HCT116 (cell line): ENCODE data around the gene WDR48. TPM values are rescaled to one million over a fixed set of nuclear protein-coding genes. Genes with fewer than 3 reads are reported as not detected.

Experiments
- ATAC-seq: fragments of 200-7000 bp; cut with Tn5 transposase; 2 replicates; pipeline ENCODE4 v1.9.1; 2020; ENCODE audit warnings: mild to moderate bottlenecking, moderate library complexity
- BruUV-seq: library from RNA; stranded (reverse); fragments of 400-500 nt; replicated peaks from 2 replicates; lab custom pipeline; 2021; lab: Mats Ljungman, UMichigan
- CTCF ChIA-PET: fragments of 300-600 bp; sonication (Branson Sonifier 250); formaldehyde crosslinking; loops from one replicate; lab custom pipeline; 2021; ENCODE audit warnings: antibody characterized with exemption; lab: Charles Lee
- POLR2A ChIA-PET: fragments of 300-600, 350-600 bp; sonication (Branson Sonifier 250); formaldehyde crosslinking; loops from one replicate; lab custom pipeline; 2021; ENCODE audit warnings: antibody characterized with exemption; lab: Charles Lee
- RAD21 ChIA-PET, 2 experiments: fragments of 300-600 bp; sonication (Branson Sonifier 250); formaldehyde crosslinking; loops; one replicate each; lab custom pipeline; 2023; ENCODE audit warnings: low total read pairs in 2 of 2; ENCODE audit not compliant: uncharacterized antibody in 2 of 2, unreplicated experiment in 2 of 2, low non-redundant PET in 1 of 2; lab: Charles Lee
- DNase-seq: peaks from one replicate; pipeline ENCODE4 v3.0.0-alpha.2; 2010; ENCODE audit warnings: low read depth, low spot score
- H2AFZ ChIP-seq: fragments of 200-600 bp; shearing (Covaris generic), sonication (generic); 2 replicates; pipeline ENCODE4 v1.6.1; 2017; ENCODE audit warnings: low read depth, mixed run types, mixed read lengths, antibody characterized with exemption, low read length; ENCODE audit not compliant: poor library complexity, severe bottlenecking
- H3K27ac ChIP-seq: 2 replicates; pipeline ENCODE4 v1.5.1; 2012; ENCODE audit warnings: low read depth, low read length
- H3K27me3 ChIP-seq: fragments of 200-600 bp; sonication (generic); 2 replicates; pipeline ENCODE4 v1.6.1; 2016; ENCODE audit warnings: mixed run types, low read length, mixed read lengths; ENCODE audit not compliant: insufficient read depth
- H3K36me3 ChIP-seq, 2 experiments: fragments of 200-500 bp in 1 of 2; fragments of 200-600 bp in 1 of 2; sonication (Bioruptor generic) in 1 of 2; sonication (generic) in 1 of 2; 2 replicates each; pipeline versions ENCODE4 v1.5.1 to v1.6.1; 2014 to 2016; ENCODE audit warnings: low read length in 2 of 2, inconsistent platforms in 1 of 2, mixed read lengths in 1 of 2, mixed run types in 1 of 2; ENCODE audit not compliant: insufficient read depth in 2 of 2, control insufficient read depth in 1 of 2
- H3K4me1 ChIP-seq, 2 experiments: fragments of 200-600 bp in 1 of 2; sonication (generic) in 1 of 2; 2 replicates each; pipeline versions ENCODE4 v1.5.1 to v1.6.1; 2012 to 2017; ENCODE audit warnings: low read length in 2 of 2, inconsistent platforms in 1 of 2, mild to moderate bottlenecking in 1 of 2, mixed read lengths in 1 of 2, mixed run types in 1 of 2, moderate library complexity in 1 of 2; ENCODE audit not compliant: insufficient read depth in 2 of 2, control insufficient read depth in 1 of 2
- H3K4me2 ChIP-seq: fragments of 200-600 bp; sonication (generic); 2 replicates; pipeline ENCODE4 v1.6.1; 2017; ENCODE audit warnings: mixed run types, low read length, mixed read lengths
- H3K4me3 ChIP-seq, 2 experiments: fragments of 200-600 bp in 1 of 2; sonication (generic) in 1 of 2; replicated peaks in 1 of 2; 2 replicates each; pipeline ENCODE4 v1.5.1; 2011 to 2016; ENCODE audit warnings: low read length in 2 of 2, control low read depth in 1 of 2, low read depth in 1 of 2, mild to moderate bottlenecking in 1 of 2, mixed read lengths in 1 of 2, mixed run types in 1 of 2
- H3K79me2 ChIP-seq: fragments of 200-600 bp; sonication (generic); 2 replicates; pipeline ENCODE4 v1.6.1; 2017; ENCODE audit warnings: mild to moderate bottlenecking, mixed run types, low read length, moderate library complexity, mixed read lengths; ENCODE audit not compliant: insufficient read depth
- H3K9ac ChIP-seq: fragments of 200-600 bp; sonication (generic); 2 replicates; pipeline ENCODE4 v1.6.1; 2016; ENCODE audit warnings: low read length, mixed read lengths
- H3K9me2 ChIP-seq: fragments of 200-600 bp; sonication (generic), shearing (Covaris generic); 2 replicates; pipeline ENCODE4 v1.6.1; 2017; ENCODE audit warnings: mixed run types, mild to moderate bottlenecking, moderate library complexity; ENCODE audit not compliant: insufficient read depth
- H3K9me3 ChIP-seq, 2 experiments: fragments of 200-500 bp in 1 of 2; fragments of 200-600 bp in 1 of 2; sonication (Bioruptor generic) in 1 of 2; sonication (generic) in 1 of 2; 2 replicates each; pipeline ENCODE4 v1.6.1; 2014 to 2017; ENCODE audit warnings: low read length in 2 of 2, mixed read lengths in 2 of 2, inconsistent platforms in 1 of 2, low read depth in 1 of 2, mild to moderate bottlenecking in 1 of 2, mixed run types in 1 of 2, moderate library complexity in 1 of 2; ENCODE audit not compliant: control insufficient read depth in 1 of 2, insufficient read depth in 1 of 2
- H4K20me1 ChIP-seq: fragments of 200-600 bp; sonication (generic), shearing (Covaris generic); 2 replicates; pipeline ENCODE4 v1.6.1; 2017; ENCODE audit warnings: mixed run types, mild to moderate bottlenecking, moderate library complexity; ENCODE audit not compliant: insufficient read depth
- ATF3 ChIP-seq: IDR thresholded peaks from 2 replicates; pipeline ENCODE4 v1.6.1; 2012
- CTCF ChIP-seq, 3 experiments: fragments of 200-600 bp in 1 of 3; sonication (generic) in 1 of 3; IDR thresholded peaks in 2 of 3; conservative IDR thresholded peaks in 1 of 3; 2 replicates each; pipeline ENCODE4 v1.5.1; 2012 to 2017; ENCODE audit warnings: low read depth in 2 of 3, low read length in 2 of 3, antibody characterized with exemption in 1 of 3, borderline replicate concordance in 1 of 3, control low read depth in 1 of 3, mild to moderate bottlenecking in 1 of 3, mixed read lengths in 1 of 3, mixed run types in 1 of 3, moderate library complexity in 1 of 3; ENCODE audit not compliant: insufficient read depth in 1 of 3
- ELF1 ChIP-seq: IDR thresholded peaks from 2 replicates; pipeline ENCODE4 v1.6.1; 2012; ENCODE audit warnings: low read depth, borderline replicate concordance
- EZH2 ChIP-seq: fragments of 200-600 bp; sonication (generic); IDR thresholded peaks from 2 replicates; pipeline ENCODE4 v1.6.1; 2017; ENCODE audit warnings: antibody characterized with exemption, mixed run types
- EZH2phosphoT487 ChIP-seq: fragments of 200-600 bp; IDR thresholded peaks from 2 replicates; pipeline ENCODE4 v1.6.1; 2018; ENCODE audit warnings: antibody characterized with exemption, borderline replicate concordance
- FOSL1 ChIP-seq: IDR thresholded peaks from 2 replicates; pipeline ENCODE4 v1.6.1; 2012; ENCODE audit warnings: low read depth
- JUND ChIP-seq: IDR thresholded peaks from 2 replicates; pipeline ENCODE4 v1.6.1; 2012
- MAX ChIP-seq: IDR thresholded peaks from 2 replicates; pipeline ENCODE4 v1.6.1; 2012
- POLR2A ChIP-seq: IDR thresholded peaks from 2 replicates; pipeline ENCODE4 v1.7.0; 2011; ENCODE audit warnings: borderline replicate concordance; ENCODE audit not compliant: insufficient read depth, insufficient read length; ENCODE audit errors: extremely low read depth
- POLR2AphosphoS5 ChIP-seq: IDR thresholded peaks from 2 replicates; pipeline ENCODE4 v1.6.1; 2011; ENCODE audit warnings: mild to moderate bottlenecking, low read depth, low read length, moderate library complexity
- ZBTB33 ChIP-seq: IDR thresholded peaks from 2 replicates; pipeline ENCODE4 v1.6.1; 2011; ENCODE audit warnings: mild to moderate bottlenecking, low read length, moderate library complexity; ENCODE audit not compliant: insufficient replicate concordance; ENCODE audit errors: extremely low read depth
- intact Hi-C: fragments of 100-400 bp; cut with micrococcal nuclease; formaldehyde crosslinking; loops from 2 replicates; pipeline ENCODE4 v1.10.0; 2022
- total RNA-seq: library from RNA; stranded (reverse); gene quantifications from one replicate; pipeline ENCODE4 v1.2.1, GENCODE V29; 2021; ENCODE audit not compliant: unreplicated experiment

WDR48 gene
- total RNA-seq, 1 experiment from 2014 or later: 35.6 TPM

GRCh38 chr3:39133093-39133490 lies 81.3 kb downstream of the WDR48 start:
- Histone ChIP-seq H3K4me3 (no peak overlapping the region), H3K9ac (no peak overlapping the region), H4K20me1 (no peaks in the 10 kb centered on the region), H3K27ac (no peak overlapping the region), H3K4me2 (no peak overlapping the region), H3K4me1 (peaks cover 0 to 10% of the 10 kb centered on the region in 2 experiments; a peak in 1 of 4 replicates), H3K79me2 (no peaks in the 10 kb centered on the region), H3K9me2 (no peaks in the 10 kb centered on the region), H3K36me3 (no peaks in the 10 kb centered on the region), H3K27me3 (no peaks in the 10 kb centered on the region), H2AFZ (no peak overlapping the region), H3K9me3 (no peaks in the 10 kb centered on the region)
- no peak for ATAC-seq
- ChIA-PET RAD21 (no interaction called here), CTCF (no interaction called here), POLR2A (no interaction called here)
- intact Hi-C loops: no loop called here
- no peak for DNase-seq
- BruUV-seq: no TSS peak
- no peak for TF ChIP-seq POLR2AphosphoS5
- TF ChIP-seq EZH2: no peak
- no peak for TF ChIP-seq EZH2phosphoT487
- no peak for TF ChIP-seq ATF3
- TF ChIP-seq MAX: no peak
- TF ChIP-seq POLR2A: no peak
- no peak for TF ChIP-seq FOSL1
- TF ChIP-seq ELF1: no peak
- TF ChIP-seq JUND: no peak
- TF ChIP-seq ZBTB33: no peak
- no peak for TF ChIP-seq CTCF (IDR thresholded peaks at IDR 0.05 in 2 of 3, conservative IDR thresholded peaks at IDR 0.05 in 1 of 3; ENCODE audit: borderline replicate concordance in 1 of 3, insufficient read depth in 1 of 3, low read depth in 2 of 3, low read length in 2 of 3)
